Choroid plexus epithelial cell (primary cell): ENCODE measurements around the gene ANGPT4.

Experiments used
- DNase-seq: peaks from one replicate; pipeline ENCODE4 v3.0.0-alpha.2; 2010; ENCODE audit warnings: low read depth
- H3K4me3 ChIP-seq: 2 replicates; pipeline ENCODE4 v1.5.1; 2011; ENCODE audit warnings: low read depth, mild to moderate bottlenecking, control low read depth, low read length, moderate library complexity
- CTCF ChIP-seq: conservative IDR thresholded peaks from 2 replicates; pipeline ENCODE4 v1.5.1; 2011; ENCODE audit warnings: low read depth, mild to moderate bottlenecking, control low read depth, inconsistent platforms, low read length, moderate library complexity

The ANGPT4 gene

DNA sequence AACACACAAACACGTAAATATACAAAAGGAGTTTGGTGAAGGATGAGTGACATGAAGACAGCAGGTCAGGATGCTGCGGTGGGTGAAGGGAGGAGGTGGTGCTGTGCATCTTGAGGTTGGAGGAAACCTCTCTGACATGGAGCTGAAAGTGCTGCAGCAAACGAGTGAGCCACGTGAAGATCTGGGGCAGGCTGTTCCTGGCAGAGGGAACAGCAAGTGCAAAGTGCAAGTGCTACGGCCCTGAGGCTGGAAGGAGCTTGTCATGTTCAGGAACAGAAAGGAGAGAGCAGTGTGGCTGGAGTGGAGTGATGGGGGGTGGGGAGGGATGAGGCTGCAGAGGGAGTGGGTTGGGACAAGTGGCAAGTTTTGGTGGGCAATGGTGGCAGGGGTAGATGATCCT lies 24.8 kb upstream of the ANGPT4 start:
- H3K4me3 ChIP-seq = no peak overlapping the region
- no peak for TF ChIP-seq CTCF
- no peak for DNase-seq

GRCh38 chr20:939606-940005 lies 23.5 kb upstream of the ANGPT4 start:
- DNase-seq = no peak
- H3K4me3 ChIP-seq = no peak overlapping the region
- TF ChIP-seq CTCF = no peak

- no peak for TF ChIP-seq CTCF
- no peak for DNase-seq
- no peak overlapping the region for H3K4me3 ChIP-seq
These were observed 18.2 kb upstream of the ANGPT4 start for GRCh38 chr20:934186-934840.

- no peak for TF ChIP-seq CTCF
- no peak overlapping the region for H3K4me3 ChIP-seq
- DNase-seq = no peak
These were observed 16.9 kb upstream of the ANGPT4 start for GRCh38 chr20:933029-933428.

DNA sequence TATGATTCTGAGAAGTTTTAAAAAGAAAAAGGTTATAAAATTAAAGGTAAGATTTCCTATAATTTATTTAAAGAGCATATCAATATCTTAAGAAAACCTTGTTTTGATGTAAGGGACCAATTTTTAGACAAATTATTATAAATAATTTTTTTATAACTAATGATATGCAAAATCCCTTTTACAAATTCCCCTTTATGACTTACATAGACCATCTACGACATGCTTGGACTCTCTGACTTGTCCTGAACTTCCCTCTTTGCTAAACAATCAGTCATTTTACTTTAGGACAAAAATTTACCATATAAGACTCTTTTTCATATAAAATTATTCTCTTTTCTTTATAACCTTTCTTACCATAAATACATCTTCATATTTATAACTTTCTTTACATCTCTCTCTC lies 15.3 kb upstream of the ANGPT4 start:
- no peak for TF ChIP-seq CTCF
- H3K4me3 ChIP-seq = no peak overlapping the region
- no peak for DNase-seq

DNA sequence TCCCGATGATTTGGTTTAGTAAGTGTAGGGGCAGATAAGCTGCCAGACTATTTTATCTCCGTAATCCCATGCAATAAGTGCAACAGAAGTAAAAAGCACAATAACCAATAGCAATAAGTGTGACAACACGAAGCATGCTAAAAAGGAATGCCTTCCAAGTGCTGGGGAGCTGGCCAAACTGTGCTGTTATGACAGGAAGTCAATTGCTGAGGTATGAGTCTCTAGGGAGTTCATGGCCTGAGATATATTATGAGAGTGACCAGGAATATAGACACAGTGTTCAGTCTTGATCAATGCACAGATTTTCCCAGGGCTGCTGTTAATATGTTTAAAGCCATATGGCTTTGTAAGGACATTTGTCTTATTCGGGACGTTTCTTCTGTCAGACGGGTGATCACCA lies 10.5 kb upstream of the ANGPT4 start:
- TF ChIP-seq CTCF = no peak
- DNase-seq = no peak
- H3K4me3 ChIP-seq = no peak overlapping the region

DNA sequence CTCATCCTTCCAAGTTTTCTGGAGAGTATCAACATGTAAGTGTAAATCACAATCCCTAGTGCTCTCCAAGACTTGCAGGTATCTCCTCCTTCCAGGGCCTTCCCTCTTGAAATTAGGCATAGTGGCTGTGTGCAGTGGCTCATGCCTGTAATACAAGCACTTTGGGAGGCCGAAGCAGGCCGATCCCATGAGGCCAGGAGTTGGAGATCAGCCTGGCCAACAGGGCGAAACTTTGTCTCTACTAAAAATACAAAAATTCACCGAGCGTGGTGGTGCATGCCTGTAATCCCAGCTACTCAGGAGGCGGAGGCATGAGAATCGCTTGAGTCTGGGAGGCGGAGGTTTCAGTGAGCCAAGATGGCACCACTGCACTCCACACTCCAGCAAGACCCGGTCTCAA lies 9.4 kb upstream of the ANGPT4 start:
- DNase-seq = no peak
- TF ChIP-seq CTCF = no peak
- no peak overlapping the region for H3K4me3 ChIP-seq
